Measurements from ENCODE around the gene BCL11A.

DNA sequence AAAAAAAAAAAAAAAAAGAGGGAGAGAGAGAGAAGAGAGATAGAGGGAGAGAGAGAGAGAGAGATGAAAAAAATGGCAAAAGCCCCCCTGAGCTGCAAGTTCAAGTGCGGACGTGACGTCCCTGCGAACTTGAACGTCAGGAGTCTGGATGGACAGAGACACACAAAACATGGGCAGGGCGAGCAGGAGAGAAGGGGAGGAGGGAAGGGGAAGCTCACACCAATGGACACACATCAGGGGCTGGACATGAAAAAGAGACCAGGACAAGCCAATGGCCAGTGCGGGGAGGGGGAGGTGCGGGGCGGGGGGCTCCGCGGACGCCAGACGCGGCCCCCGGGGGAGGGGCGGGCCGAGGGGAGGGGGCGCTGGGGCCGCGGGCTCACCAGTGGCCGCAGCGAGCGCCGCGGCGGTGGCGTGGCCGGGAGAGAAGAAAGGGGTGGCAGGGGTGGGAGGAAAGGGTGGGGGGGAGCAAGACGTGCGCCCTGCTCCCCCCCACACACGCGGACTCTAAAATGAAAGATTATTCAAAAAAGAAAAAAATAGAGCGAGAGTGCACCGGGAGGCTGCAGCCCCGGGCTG is at the start of gene BCL11A:
- TF ChIP-seq CTCF (conservative IDR thresholded peaks at IDR 0.05; ENCODE audit: low read depth in 2 of 2), result no peak
- TF ChIP-seq EZH2phosphoT487 (IDR thresholded peaks at IDR 0.05; ENCODE audit: unreplicated experiment), result no peak
- no peak for TF ChIP-seq REST (IDR thresholded peaks at IDR 0.05; ENCODE audit: unreplicated experiment)
- TF ChIP-seq EZH2 (IDR thresholded peaks at IDR 0.05; ENCODE audit: low read depth, unreplicated experiment), result no peak
- TF ChIP-seq ETS1 (IDR thresholded peaks at IDR 0.05), result no peak

Measured in GM23338 (cell line).